C4-2B (cell line): ENCODE data around the gene C10orf120.

Experiments used
- ZFX ChIP-seq: fragments of 450-650 bp; IDR thresholded peaks from 2 replicates; pipeline ENCODE4 v1.6.1; 2017
- TF ChIP-seq, protein P1 (sequence below): fragments of 450-650 bp; conservative IDR thresholded peaks from 2 replicates; pipeline ENCODE4 v1.5.1; 2017; ENCODE audit warnings: mild to moderate bottlenecking

DNA sequence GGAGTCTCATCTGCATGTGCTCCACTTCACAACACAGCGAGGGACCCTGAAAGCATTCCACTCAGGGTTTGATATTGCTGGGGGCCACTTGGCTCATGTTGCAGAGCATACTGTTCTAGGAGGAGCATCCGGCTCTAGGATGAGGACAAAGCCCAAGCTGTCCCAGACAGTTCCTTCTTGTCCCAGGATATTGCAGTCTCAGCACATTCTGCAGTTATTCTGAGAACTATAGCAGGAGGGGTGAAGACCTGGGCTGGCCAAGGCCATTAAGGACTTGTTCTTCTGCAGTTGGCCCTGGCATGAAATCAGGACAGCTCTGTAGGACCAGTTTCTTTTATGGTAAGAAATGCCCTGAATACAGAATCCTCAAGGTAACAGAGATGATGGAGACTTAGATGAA is 48.9 kb upstream of the C10orf120 start:
- TF ChIP-seq, protein P1, sequence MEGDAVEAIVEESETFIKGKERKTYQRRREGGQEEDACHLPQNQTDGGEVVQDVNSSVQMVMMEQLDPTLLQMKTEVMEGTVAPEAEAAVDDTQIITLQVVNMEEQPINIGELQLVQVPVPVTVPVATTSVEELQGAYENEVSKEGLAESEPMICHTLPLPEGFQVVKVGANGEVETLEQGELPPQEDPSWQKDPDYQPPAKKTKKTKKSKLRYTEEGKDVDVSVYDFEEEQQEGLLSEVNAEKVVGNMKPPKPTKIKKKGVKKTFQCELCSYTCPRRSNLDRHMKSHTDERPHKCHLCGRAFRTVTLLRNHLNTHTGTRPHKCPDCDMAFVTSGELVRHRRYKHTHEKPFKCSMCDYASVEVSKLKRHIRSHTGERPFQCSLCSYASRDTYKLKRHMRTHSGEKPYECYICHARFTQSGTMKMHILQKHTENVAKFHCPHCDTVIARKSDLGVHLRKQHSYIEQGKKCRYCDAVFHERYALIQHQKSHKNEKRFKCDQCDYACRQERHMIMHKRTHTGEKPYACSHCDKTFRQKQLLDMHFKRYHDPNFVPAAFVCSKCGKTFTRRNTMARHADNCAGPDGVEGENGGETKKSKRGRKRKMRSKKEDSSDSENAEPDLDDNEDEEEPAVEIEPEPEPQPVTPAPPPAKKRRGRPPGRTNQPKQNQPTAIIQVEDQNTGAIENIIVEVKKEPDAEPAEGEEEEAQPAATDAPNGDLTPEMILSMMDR: no peak
- TF ChIP-seq ZFX: no peak
